ENCODE measurements around the gene GUCA1C.

DNA sequence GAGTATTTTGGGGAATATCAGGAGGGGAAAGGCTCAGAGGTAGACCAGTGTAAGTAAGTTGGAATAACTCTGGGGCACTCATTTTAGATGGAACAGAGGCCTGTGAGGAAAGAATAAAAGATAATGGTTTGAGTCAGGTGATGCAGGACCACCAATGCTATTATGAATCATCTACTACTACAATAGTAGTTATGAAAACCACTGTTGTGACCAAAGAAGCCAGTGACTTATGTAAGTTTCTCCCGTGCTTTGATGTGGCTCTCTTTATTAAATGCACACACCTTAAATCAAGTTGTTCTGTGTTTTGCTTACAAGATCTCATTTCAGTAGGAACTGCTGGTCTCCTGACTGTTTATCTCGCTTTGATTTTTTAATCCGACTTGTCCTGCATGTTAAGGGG, 13.1 kb upstream of the GUCA1C start:
- TF ChIP-seq TAF1 (IDR thresholded peaks at IDR 0.05; ENCODE audit: low read depth, low read length), result no peak
- no peak for TF ChIP-seq POLR2A (IDR thresholded peaks at IDR 0.05; ENCODE audit: low read depth, low read length)
- TF ChIP-seq POLR2AphosphoS5 (IDR thresholded peaks at IDR 0.05; ENCODE audit: low read depth, low read length), result no peak
- no peak for TF ChIP-seq SPI1 (IDR thresholded peaks at IDR 0.05; ENCODE audit: low read depth, low read length)
